ENCODE measurements around the gene ABHD17A.

ABHD17A gene

DNA sequence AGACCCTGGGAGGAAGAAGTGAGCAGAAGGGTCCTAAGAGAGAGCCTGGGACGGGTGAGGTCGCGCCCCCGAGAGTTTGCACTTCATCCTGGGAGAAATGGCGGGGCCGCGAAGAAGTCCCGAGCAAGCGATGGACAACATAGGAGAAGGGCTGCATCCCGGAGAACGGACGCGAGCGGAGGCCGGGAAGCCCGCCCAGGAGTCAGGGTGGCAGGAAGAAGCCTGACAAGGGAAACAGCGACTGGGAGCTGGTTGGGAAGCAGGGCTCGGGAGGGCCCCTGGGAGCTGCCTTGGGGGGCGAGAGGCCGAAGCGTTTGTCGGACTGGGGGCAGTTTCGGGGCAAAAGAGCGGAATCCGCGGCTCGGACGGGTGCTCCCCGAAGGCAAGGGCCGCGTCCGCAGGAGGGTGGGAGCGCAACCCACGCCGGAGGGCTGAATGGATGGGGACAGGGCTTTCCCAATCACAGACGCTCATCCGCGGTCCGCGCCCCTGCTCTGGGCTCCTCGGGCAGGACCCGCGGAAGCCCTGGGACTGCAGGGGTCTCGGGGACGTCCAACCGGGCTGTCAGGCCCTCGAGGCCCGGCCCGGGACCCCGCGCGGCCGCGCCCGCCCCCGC, 469 bp downstream of the ABHD17A start:
- H2BK5ac ChIP-seq (ENCODE audit: low read depth, low read length, poor library complexity): peak overlapping the region; percentile 1
- peak overlapping the region; percentile 93 for H3K9ac ChIP-seq (ENCODE audit: low read length)
- H4K8ac ChIP-seq (ENCODE audit: low read depth, low read length): peak overlapping the region; percentile 20
- peaks cover 29 to 38% of the 10 kb centered on the region in 2 experiments for H3K4me1 ChIP-seq (ENCODE audit: control insufficient read depth in 1 of 2, insufficient read depth in 2 of 2, low read length in 2 of 2)
- H3K27ac ChIP-seq (ENCODE audit: low read depth, low read length): peak overlapping the region; percentile 13
- peaks cover 17 to 19% of the 10 kb centered on the region in 2 experiments for H3K36me3 ChIP-seq (ENCODE audit: control insufficient read depth in 1 of 2, insufficient read depth in 2 of 2, low read length in 2 of 2)
- H3K27me3 ChIP-seq (ENCODE audit: insufficient read depth, low read length): no peaks in the 10 kb centered on the region
- no CpG with 5 or more reads among the region's 56 CpGs for WGBS (ENCODE audit: extremely low coverage, insufficient coverage, insufficient read length)
- H3K79me1 ChIP-seq (ENCODE audit: low read length): peaks cover 12% of the 10 kb centered on the region
- no peak for DNase-seq
- peaks cover 4% of the 10 kb centered on the region for H3K9me3 ChIP-seq (ENCODE audit: insufficient read depth, low read depth, low read length)
- H2AK5ac ChIP-seq (ENCODE audit: low read length): peak overlapping the region; percentile 67
- peak overlapping the region; percentile 28 for H3K18ac ChIP-seq (ENCODE audit: low read length)
- peak overlapping the region; percentile 96 for H3K4me3 ChIP-seq (ENCODE audit: low read depth, low read length)
- H3K4me2 ChIP-seq (ENCODE audit: low read length): peak overlapping the region; percentile 99
- H2AFZ ChIP-seq (ENCODE audit: insufficient read depth, low read length, poor library complexity): no peak overlapping the region
- no peak overlapping the region for H4K12ac ChIP-seq (ENCODE audit: low read depth, low read length)
- H3K14ac ChIP-seq (ENCODE audit: low read length): peak overlapping the region; percentile 60
- peaks cover 31% of the 10 kb centered on the region for H3K79me2 ChIP-seq (ENCODE audit: control insufficient read depth, insufficient read depth, low read length, poor library complexity)
- peak overlapping the region; percentile 72 for H4K91ac ChIP-seq (ENCODE audit: low read depth, low read length)
- peak overlapping the region; percentile 49 for H3K4ac ChIP-seq (ENCODE audit: low read depth, low read length)
- no peak overlapping the region for H2BK12ac ChIP-seq (ENCODE audit: low read length)
- H2BK120ac ChIP-seq (ENCODE audit: insufficient read depth, low read length, poor library complexity): peak overlapping the region; percentile 8
- H3K23ac ChIP-seq (ENCODE audit: low read length): no peak overlapping the region

DNA sequence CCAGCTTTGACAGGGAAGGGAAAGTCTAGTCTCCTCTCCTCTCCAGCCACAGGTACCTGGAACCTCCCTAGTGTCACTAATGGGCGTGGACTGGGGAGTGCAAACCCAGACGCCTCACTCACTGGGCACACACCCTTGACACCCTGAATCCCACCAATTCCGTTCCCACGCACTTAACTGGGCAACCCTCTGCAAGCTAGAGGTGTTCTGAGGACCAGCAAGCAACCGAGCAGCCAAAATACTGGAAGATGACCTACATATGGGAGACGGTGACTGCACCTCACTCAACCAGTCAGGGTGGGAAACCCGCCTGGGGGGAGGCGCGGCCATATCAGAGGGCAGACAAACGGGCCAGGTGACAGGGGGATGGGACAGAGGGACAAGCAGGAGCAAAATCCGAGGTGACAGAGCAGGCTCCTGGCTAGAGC, 991 bp downstream of the ABHD17A start:
- peak overlapping the region; percentile 15 for H2AFZ ChIP-seq (ENCODE audit: insufficient read depth, low read length, poor library complexity)
- H2BK12ac ChIP-seq (ENCODE audit: low read length): no peak overlapping the region
- no peak overlapping the region for H4K12ac ChIP-seq (ENCODE audit: low read depth, low read length)
- H4K91ac ChIP-seq (ENCODE audit: low read depth, low read length): no peak overlapping the region
- peak overlapping the region; percentile 28 for H3K18ac ChIP-seq (ENCODE audit: low read length)
- H3K79me1 ChIP-seq (ENCODE audit: low read length): peaks cover 12% of the 10 kb centered on the region
- peak overlapping the region; percentile 99 for H3K4me2 ChIP-seq (ENCODE audit: low read length)
- H3K36me3 ChIP-seq (ENCODE audit: control insufficient read depth in 1 of 2, insufficient read depth in 2 of 2, low read length in 2 of 2): peaks cover 17 to 19% of the 10 kb centered on the region in 2 experiments
- peaks cover 29 to 38% of the 10 kb centered on the region in 2 experiments for H3K4me1 ChIP-seq (ENCODE audit: control insufficient read depth in 1 of 2, insufficient read depth in 2 of 2, low read length in 2 of 2)
- no peak overlapping the region for H2AK5ac ChIP-seq (ENCODE audit: low read length)
- peak overlapping the region; percentile 49 for H3K4ac ChIP-seq (ENCODE audit: low read depth, low read length)
- H3K23ac ChIP-seq (ENCODE audit: low read length): peak overlapping the region; percentile 80
- H3K79me2 ChIP-seq (ENCODE audit: control insufficient read depth, insufficient read depth, low read length, poor library complexity): peaks cover 31% of the 10 kb centered on the region
- DNase-seq: no peak
- H3K27me3 ChIP-seq (ENCODE audit: insufficient read depth, low read length): no peaks in the 10 kb centered on the region
- H2BK5ac ChIP-seq (ENCODE audit: low read depth, low read length, poor library complexity): no peak overlapping the region
- H4K8ac ChIP-seq (ENCODE audit: low read depth, low read length): no peak overlapping the region
- peak overlapping the region; percentile 93 for H3K9ac ChIP-seq (ENCODE audit: low read length)
- peak overlapping the region; percentile 60 for H3K14ac ChIP-seq (ENCODE audit: low read length)
- no peak overlapping the region for H2BK120ac ChIP-seq (ENCODE audit: insufficient read depth, low read length, poor library complexity)
- H3K4me3 ChIP-seq (ENCODE audit: low read depth, low read length): peak overlapping the region; percentile 96
- H3K27ac ChIP-seq (ENCODE audit: low read depth, low read length): no peak overlapping the region
- WGBS (ENCODE audit: extremely low coverage, insufficient coverage, insufficient read length): no CpG with 5 or more reads among the region's 11 CpGs
- peaks cover 4% of the 10 kb centered on the region for H3K9me3 ChIP-seq (ENCODE audit: insufficient read depth, low read depth, low read length)

DNA sequence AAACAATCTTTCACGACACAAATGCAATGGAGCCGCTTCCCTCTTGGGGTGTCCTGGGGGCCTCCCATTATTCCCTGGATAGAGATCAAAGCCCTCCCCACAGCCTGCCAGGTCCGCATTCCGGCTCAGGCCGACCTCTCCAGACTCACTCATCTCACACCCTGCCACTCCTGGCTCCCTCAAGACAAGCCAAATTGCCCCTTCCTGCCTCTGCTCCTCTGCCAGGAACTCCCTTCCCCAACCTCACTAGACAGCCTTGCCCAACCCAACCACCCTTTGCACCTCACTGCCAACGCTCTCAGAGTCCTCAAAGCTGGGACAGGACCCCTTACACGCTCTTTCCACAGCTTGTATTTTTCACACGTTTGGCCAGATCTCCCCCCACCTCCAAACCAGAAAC, 1.5 kb downstream of the ABHD17A start:
- no peak overlapping the region for H2AFZ ChIP-seq (ENCODE audit: insufficient read depth, low read length, poor library complexity)
- no peaks in the 10 kb centered on the region for H3K27me3 ChIP-seq (ENCODE audit: insufficient read depth, low read length)
- peak overlapping the region; percentile 99 for H3K4me2 ChIP-seq (ENCODE audit: low read length)
- peaks cover 17 to 19% of the 10 kb centered on the region in 2 experiments for H3K36me3 ChIP-seq (ENCODE audit: control insufficient read depth in 1 of 2, insufficient read depth in 2 of 2, low read length in 2 of 2)
- no peak overlapping the region for H3K18ac ChIP-seq (ENCODE audit: low read length)
- peaks cover 12% of the 10 kb centered on the region for H3K79me1 ChIP-seq (ENCODE audit: low read length)
- H3K4me3 ChIP-seq (ENCODE audit: low read depth, low read length): no peak overlapping the region
- no peak overlapping the region for H2BK120ac ChIP-seq (ENCODE audit: insufficient read depth, low read length, poor library complexity)
- no peak overlapping the region for H2AK5ac ChIP-seq (ENCODE audit: low read length)
- peaks cover 31% of the 10 kb centered on the region for H3K79me2 ChIP-seq (ENCODE audit: control insufficient read depth, insufficient read depth, low read length, poor library complexity)
- H3K9me3 ChIP-seq (ENCODE audit: insufficient read depth, low read depth, low read length): peaks cover 4% of the 10 kb centered on the region
- no peak overlapping the region for H4K8ac ChIP-seq (ENCODE audit: low read depth, low read length)
- no CpG with 5 or more reads among the region's 8 CpGs for WGBS (ENCODE audit: extremely low coverage, insufficient coverage, insufficient read length)
- H4K12ac ChIP-seq (ENCODE audit: low read depth, low read length): no peak overlapping the region
- no peak overlapping the region for H3K9ac ChIP-seq (ENCODE audit: low read length)
- peaks cover 29 to 38% of the 10 kb centered on the region in 2 experiments for H3K4me1 ChIP-seq (ENCODE audit: control insufficient read depth in 1 of 2, insufficient read depth in 2 of 2, low read length in 2 of 2)
- H2BK12ac ChIP-seq (ENCODE audit: low read length): no peak overlapping the region
- H3K23ac ChIP-seq (ENCODE audit: low read length): no peak overlapping the region
- H3K4ac ChIP-seq (ENCODE audit: low read depth, low read length): peak overlapping the region; percentile 49
- no peak overlapping the region for H2BK5ac ChIP-seq (ENCODE audit: low read depth, low read length, poor library complexity)
- H4K91ac ChIP-seq (ENCODE audit: low read depth, low read length): no peak overlapping the region
- DNase-seq: no peak
- peak overlapping the region; percentile 30 for H3K14ac ChIP-seq (ENCODE audit: low read length)
- no peak overlapping the region for H3K27ac ChIP-seq (ENCODE audit: low read depth, low read length)

- Histone ChIP-seq H3K4me2 (ENCODE audit: low read length) (no peak overlapping the region), H3K4ac (ENCODE audit: low read depth, low read length) (peak overlapping the region; percentile 49), H3K79me1 (ENCODE audit: low read length) (peaks cover 12% of the 10 kb centered on the region), H2BK120ac (ENCODE audit: insufficient read depth, low read length, poor library complexity) (no peak overlapping the region), H3K27me3 (ENCODE audit: insufficient read depth, low read length) (no peaks in the 10 kb centered on the region), H3K18ac (ENCODE audit: low read length) (no peak overlapping the region), H3K4me3 (ENCODE audit: low read depth, low read length) (no peak overlapping the region), H3K27ac (ENCODE audit: low read depth, low read length) (no peak overlapping the region), H2AK5ac (ENCODE audit: low read length) (no peak overlapping the region), H3K9me3 (ENCODE audit: insufficient read depth, low read depth, low read length) (peaks cover 4% of the 10 kb centered on the region), H3K36me3 (ENCODE audit: control insufficient read depth in 1 of 2, insufficient read depth in 2 of 2, low read length in 2 of 2) (peaks cover 17 to 19% of the 10 kb centered on the region in 2 experiments), H2BK5ac (ENCODE audit: low read depth, low read length, poor library complexity) (no peak overlapping the region), H3K9ac (ENCODE audit: low read length) (no peak overlapping the region), H3K14ac (ENCODE audit: low read length) (no peak overlapping the region), H2AFZ (ENCODE audit: insufficient read depth, low read length, poor library complexity) (no peak overlapping the region), H3K4me1 (ENCODE audit: control insufficient read depth in 1 of 2, insufficient read depth in 2 of 2, low read length in 2 of 2) (peaks cover 29 to 38% of the 10 kb centered on the region in 2 experiments), H4K8ac (ENCODE audit: low read depth, low read length) (no peak overlapping the region), H2BK12ac (ENCODE audit: low read length) (no peak overlapping the region), H3K79me2 (ENCODE audit: control insufficient read depth, insufficient read depth, low read length, poor library complexity) (peaks cover 31% of the 10 kb centered on the region), H4K91ac (ENCODE audit: low read depth, low read length) (no peak overlapping the region), H4K12ac (ENCODE audit: low read depth, low read length) (no peak overlapping the region), H3K23ac (ENCODE audit: low read length) (no peak overlapping the region)
- DNase-seq: no peak
- no CpG with 5 or more reads among the region's 25 CpGs for WGBS (ENCODE audit: extremely low coverage, insufficient coverage, insufficient read length)
Measured at GRCh38 chr19:1882786-1883692, 2.3 kb downstream of the ABHD17A start.
